Stimulated activated CD8-positive, alpha-beta memory T cell treated with anti-CD3 and anti-CD28 coated beads, Interleukin-12 subunit alpha, Interleukin-12 subunit beta, amount 100 ng/mL, for 1 hour (primary cell): ENCODE data around the gene TMEM143.
"Not testable (repeated sequence)": the region's sequence is repeated elsewhere in the genome, so short reads cannot be mapped to it uniquely, and the experiment has no call there.

Source experiments
- DNase-seq: peaks from one replicate; pipeline ENCODE4 v3.0.0-alpha.2; 2020; ENCODE audit warnings: low read depth

Gene TMEM143

GRCh38 chr19:48330012-48330681 lies 33.6 kb downstream of the TMEM143 start:
- DNase-seq: peak; percentile 72

DNA sequence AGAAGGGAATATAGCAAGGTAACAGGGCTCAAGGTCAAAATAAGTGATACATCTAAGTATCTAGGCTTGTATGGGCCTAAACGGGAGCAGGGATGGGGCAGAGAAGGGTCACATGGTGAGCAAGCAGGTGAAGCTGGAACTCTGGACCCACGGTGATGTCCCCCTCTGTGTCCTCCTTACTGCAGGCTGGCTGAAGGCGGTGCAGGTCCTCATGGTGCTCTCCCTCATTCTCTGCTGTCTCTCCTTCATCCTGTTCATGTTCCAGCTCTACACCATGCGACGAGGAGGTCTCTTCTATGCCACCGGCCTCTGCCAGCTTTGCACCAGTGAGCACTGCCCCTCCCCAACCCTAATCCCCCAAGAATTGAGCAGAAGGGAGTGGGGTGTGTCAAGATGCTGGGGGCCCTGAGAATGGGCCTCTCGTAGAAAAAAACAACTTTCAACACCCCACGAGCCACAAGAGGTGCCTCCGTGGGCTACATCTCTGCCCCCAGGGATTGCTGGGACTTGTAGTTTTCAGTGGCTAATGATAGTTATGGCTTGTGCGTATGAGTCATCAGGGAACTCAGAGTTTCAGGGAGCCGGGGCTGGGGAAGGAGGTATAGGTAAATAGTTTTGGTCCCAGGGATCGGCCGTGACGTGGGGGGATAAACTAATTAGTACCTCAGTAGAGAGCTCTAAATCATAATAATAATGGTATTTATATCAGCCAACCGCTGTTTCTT lies 34.4 kb downstream of the TMEM143 start:
- no peak for DNase-seq

- DNase-seq: peak; percentile 75
Measured at GRCh38 chr19:48325265-48325910, 38.4 kb downstream of the TMEM143 start, which contains the start of gene EMP3. Gene EMP3, plus strand, starts transcription at chr19:48325552. Its CDS starts 1,293 bp downstream, at chr19:48326845.

- DNase-seq: peak; percentile 99
Measured at GRCh38 chr19:48321622-48322591, 41.8 kb downstream of the TMEM143 start.

DNA sequence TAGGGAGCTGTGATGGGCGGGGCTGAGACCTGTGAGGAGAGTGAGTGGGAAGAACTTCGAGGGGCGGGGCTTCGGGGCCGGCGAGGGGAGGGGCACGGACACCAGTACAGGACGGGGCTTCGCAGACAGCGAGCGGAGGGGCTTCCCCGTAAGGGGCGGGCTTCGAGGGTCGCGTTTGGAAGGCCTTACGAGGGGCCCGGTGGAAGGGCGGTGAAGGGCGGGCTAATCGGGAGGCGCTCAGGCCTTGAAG lies 42.4 kb downstream of the TMEM143 start:
- DNase-seq: peak; percentile 95

GRCh38 chr19:48319647-48320541 lies 43.8 kb downstream of the TMEM143 start:
- peak; percentile 68 for DNase-seq

DNA sequence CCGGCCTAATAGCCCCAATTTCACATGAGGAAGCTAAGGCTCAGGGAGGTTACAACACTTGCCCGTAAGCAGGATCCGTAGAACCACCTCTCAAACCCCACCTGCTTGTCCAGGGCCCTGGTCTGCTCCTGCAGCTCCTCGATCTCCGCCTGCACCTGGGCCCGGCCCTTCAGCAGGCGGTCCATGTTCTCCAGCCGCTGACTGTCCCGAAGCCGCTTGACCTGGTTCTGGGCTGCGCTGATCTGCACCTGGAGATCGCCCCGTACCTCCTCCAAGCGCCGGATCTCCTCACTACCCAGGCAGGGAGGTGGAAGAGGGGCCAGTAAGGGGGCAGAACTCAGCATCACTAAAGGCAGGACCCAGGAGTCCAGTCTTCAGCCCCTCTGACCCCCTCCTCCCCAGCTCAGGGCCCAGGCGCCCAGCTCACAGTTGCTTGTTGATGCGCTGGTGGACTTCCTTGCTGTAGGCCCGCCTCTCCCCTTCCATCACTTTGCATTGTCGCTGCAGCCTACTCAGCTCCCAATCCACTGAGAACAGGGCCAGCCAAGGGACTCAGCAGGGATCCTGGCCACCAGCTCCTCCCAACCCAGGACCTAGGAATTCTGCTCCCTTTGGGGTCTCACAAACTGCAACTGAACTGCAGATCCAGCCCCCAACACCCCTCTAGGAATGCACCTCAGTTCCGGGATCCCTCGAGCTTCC lies 45.3 kb downstream of the TMEM143 start:
- no peak for DNase-seq

GRCh38 chr19:48317708-48317960 lies 46.1 kb downstream of the TMEM143 start:
- DNase-seq: not testable (repeated sequence)

DNA sequence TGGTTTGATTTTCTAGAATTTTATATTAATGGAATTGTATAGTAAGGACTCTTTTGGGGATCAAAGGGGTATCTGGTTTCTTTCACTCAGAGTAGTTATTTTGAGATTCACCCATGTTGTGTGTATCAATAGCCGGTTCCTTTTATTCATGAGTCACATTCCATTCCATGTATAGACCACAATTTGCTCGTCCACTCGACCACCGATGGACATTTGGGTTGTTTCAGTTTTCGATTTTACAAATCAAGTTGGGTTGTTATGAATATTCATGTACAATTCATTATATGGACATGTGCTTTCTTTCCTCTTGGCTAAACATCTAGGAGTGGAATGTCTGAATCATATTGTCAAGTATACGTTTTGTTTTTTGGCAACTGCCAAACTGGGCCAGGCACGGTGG lies 48.0 kb downstream of the TMEM143 start:
- DNase-seq: no peak

DNA sequence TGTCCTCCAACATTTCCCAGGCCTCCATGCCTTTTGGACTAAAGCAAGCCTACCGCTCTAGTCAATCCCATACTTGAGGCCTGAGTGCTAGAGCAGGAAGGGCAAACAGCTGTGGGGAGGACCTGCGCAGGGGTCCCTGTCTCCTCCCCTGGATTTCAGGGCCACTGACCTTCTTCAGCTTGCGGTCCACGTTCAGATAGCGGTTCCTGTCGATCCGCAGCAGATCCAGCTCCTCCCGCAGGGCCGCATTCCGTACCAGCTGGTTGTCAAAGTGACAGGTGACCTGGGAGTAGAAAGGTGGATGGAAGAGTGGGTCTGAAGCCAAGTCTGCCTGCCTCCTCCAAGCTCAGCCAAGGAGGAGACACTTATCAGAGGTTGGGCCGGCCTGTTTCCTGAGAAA lies 52.4 kb downstream of the TMEM143 start:
- DNase-seq: no peak

DNA sequence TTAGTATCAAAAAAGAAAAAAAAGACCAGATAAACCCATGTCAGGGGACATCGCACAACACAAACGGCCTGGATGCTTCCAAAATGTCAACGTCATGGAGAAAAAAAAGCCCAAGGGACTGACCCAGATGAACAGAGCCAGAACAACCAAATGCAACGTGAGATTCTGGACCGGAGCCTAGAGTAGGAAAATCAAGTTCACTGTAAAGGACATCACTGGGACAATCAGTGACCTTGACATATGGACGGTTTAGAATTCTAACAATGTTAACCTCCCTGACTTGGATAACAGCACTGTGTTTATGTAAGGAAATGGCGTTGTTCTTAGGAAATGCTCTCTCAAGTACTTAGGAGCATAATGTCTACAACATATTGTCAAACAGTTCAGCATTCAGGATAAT lies 53.5 kb downstream of the TMEM143 start:
- DNase-seq: no peak

GRCh38 chr19:48309731-48310130 lies 54.0 kb downstream of the TMEM143 start:
- not testable (repeated sequence) for DNase-seq

GRCh38 chr19:48308631-48309586 lies 54.8 kb downstream of the TMEM143 start:
- DNase-seq: no peak

- no peak for DNase-seq
Measured at GRCh38 chr19:48303866-48304265, 59.9 kb downstream of the TMEM143 start.

- no peak for DNase-seq
Measured at GRCh38 chr19:48303367-48303766, 60.4 kb downstream of the TMEM143 start.

DNA sequence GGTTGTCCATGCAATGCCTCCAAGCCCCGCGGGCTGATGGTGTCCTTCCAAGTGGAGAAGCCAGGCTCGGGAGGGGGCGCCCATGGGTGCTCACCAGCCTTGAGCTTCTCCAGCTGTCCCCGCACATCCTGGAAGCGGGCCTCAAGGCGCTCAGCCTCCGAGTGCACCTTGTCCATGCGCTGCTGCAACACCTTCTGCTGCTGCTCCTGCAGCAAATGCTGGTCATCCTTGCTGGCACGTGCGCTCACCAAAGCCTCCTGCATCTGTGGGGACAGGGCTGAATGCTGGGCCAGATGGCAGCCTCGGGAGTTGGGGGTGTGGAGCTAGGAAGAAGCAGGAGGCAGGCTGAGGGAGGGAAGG lies 61.2 kb downstream of the TMEM143 start:
- DNase-seq: no peak

DNA sequence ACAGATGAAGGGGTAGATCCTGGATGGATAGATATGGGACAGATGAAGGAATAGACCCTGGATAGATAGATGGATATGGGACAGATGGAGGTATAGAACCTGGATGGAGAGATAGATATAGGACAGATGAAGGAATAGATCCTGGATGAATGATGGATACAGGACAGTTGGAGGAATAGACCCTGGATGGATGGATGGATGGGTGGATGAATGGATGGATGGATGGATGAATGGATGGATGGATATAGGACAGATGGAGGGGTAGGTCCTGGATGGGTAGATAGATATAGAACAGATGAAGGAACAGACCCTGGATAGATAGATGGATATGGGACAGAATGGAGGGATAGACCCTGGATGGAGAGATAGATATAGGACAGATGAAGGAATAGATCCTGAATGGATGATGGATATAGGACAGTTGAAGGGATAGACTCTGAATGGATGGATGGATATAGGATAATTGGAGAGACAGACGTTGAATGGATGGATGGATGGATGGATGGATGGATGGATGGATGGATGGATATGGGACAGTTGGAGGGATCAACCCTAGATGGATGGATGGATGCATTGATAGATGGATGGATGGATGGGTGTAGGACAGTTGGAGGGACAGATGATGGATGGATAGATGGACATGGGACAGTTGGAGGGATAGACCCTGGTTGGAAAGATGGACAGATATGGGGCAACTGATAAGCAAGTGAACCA lies 61.7 kb downstream of the TMEM143 start:
- no peak for DNase-seq

- no peak for DNase-seq
Measured at GRCh38 chr19:48297975-48298374, 65.8 kb downstream of the TMEM143 start.
